ENCODE data around the gene CLCN3.
"Not testable (repeated sequence)": the region's sequence is repeated elsewhere in the genome, so short reads cannot be mapped to it uniquely, and the experiment has no call there.

The CLCN3 gene

DNA sequence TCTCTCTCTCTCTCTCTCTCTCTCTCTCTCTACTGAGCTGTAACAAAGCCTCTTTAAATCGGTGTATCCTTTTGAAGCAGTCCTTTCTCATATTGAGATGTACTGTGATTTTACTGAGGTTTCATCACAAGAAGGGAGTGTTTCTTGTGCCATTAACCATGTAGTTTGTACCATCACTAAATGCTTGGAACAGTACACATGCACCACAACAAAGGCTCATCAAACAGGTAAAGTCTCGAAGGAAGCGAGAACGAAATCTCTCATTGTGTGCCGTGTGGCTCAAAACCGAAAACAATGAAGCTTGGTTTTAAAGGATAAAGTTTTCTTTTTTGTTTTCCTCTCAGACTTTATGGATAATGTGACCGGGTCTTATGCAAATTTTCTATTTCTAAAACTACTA, 100.2 kb downstream of the CLCN3 start:
- no peak overlapping the region for H3K27ac ChIP-seq (ENCODE audit: low read length)
- H3K4me3 ChIP-seq (ENCODE audit: low read depth in 1 of 2, low read length in 2 of 2): no peak overlapping the region
- no peaks in the 10 kb centered on the region for H3K4me1 ChIP-seq (ENCODE audit: control insufficient read depth in 1 of 2, insufficient read depth in 2 of 2, low read length in 2 of 2)
- H3K9me3 ChIP-seq (ENCODE audit: control insufficient read depth in 1 of 2, low read length in 2 of 2): no peaks in the 10 kb centered on the region
- no peaks in the 10 kb centered on the region for H3K27me3 ChIP-seq (ENCODE audit: low read depth, low read length)
- H3K36me3 ChIP-seq (ENCODE audit: control insufficient read depth in 1 of 2, insufficient read depth in 2 of 2, low read length in 2 of 2): peaks cover 10 to 17% of the 10 kb centered on the region in 2 donors

GRCh38 chr4:169723207-169723965, 103.0 kb downstream of the CLCN3 start:
- Histone ChIP-seq H3K27me3 (ENCODE audit: low read depth, low read length) (no peaks in the 10 kb centered on the region), H3K4me1 (ENCODE audit: control insufficient read depth in 1 of 2, insufficient read depth in 2 of 2, low read length in 2 of 2) (no peaks in the 10 kb centered on the region), H3K36me3 (ENCODE audit: control insufficient read depth in 1 of 2, insufficient read depth in 2 of 2, low read length in 2 of 2) (peaks cover 10 to 14% of the 10 kb centered on the region in 2 donors), H3K4me3 (ENCODE audit: low read depth in 1 of 2, low read length in 2 of 2) (no peak overlapping the region), H3K9me3 (ENCODE audit: control insufficient read depth in 1 of 2, low read length in 2 of 2) (no peaks in the 10 kb centered on the region), H3K27ac (ENCODE audit: low read length) (no peak overlapping the region)

- Histone ChIP-seq H3K9me3 (ENCODE audit: control insufficient read depth in 1 of 2, low read length in 2 of 2) (no peaks in the 10 kb centered on the region), H3K4me3 (ENCODE audit: low read depth in 1 of 2, low read length in 2 of 2) (no peak overlapping the region), H3K36me3 (ENCODE audit: control insufficient read depth in 1 of 2, insufficient read depth in 2 of 2, low read length in 2 of 2) (peaks cover 10% of the 10 kb centered on the region in 2 donors), H3K27ac (ENCODE audit: low read length) (no peak overlapping the region), H3K27me3 (ENCODE audit: low read depth, low read length) (no peaks in the 10 kb centered on the region), H3K4me1 (ENCODE audit: control insufficient read depth in 1 of 2, insufficient read depth in 2 of 2, low read length in 2 of 2) (no peaks in the 10 kb centered on the region)
Measured at GRCh38 chr4:169724260-169724659, 103.9 kb downstream of the CLCN3 start.

GRCh38 chr4:169727616-169728015, 107.2 kb downstream of the CLCN3 start:
- Histone ChIP-seq H3K27me3 (ENCODE audit: low read depth, low read length) (no peaks in the 10 kb centered on the region), H3K4me3 (ENCODE audit: low read depth in 1 of 2, low read length in 2 of 2) (no peak overlapping the region), H3K36me3 (ENCODE audit: control insufficient read depth in 1 of 2, insufficient read depth in 2 of 2, low read length in 2 of 2) (peaks cover 9 to 14% of the 10 kb centered on the region in 2 donors), H3K9me3 (ENCODE audit: control insufficient read depth in 1 of 2, low read length in 2 of 2) (no peaks in the 10 kb centered on the region), H3K27ac (ENCODE audit: low read length) (no peak overlapping the region), H3K4me1 (ENCODE audit: control insufficient read depth in 1 of 2, insufficient read depth in 2 of 2, low read length in 2 of 2) (no peaks in the 10 kb centered on the region)

GRCh38 chr4:169730564-169730963, 110.2 kb downstream of the CLCN3 start:
- Histone ChIP-seq H3K4me3 (ENCODE audit: low read depth in 1 of 2, low read length in 2 of 2) (no peak overlapping the region), H3K4me1 (ENCODE audit: control insufficient read depth in 1 of 2, insufficient read depth in 2 of 2, low read length in 2 of 2) (no peaks in the 10 kb centered on the region), H3K36me3 (ENCODE audit: control insufficient read depth in 1 of 2, insufficient read depth in 2 of 2, low read length in 2 of 2) (peaks cover 16 to 18% of the 10 kb centered on the region in 2 donors), H3K27me3 (ENCODE audit: low read depth, low read length) (no peaks in the 10 kb centered on the region), H3K27ac (ENCODE audit: low read length) (no peak overlapping the region), H3K9me3 (ENCODE audit: control insufficient read depth in 1 of 2, low read length in 2 of 2) (no peaks in the 10 kb centered on the region)

- peaks cover 10 to 31% of the 10 kb centered on the region in 2 donors for H3K36me3 ChIP-seq (ENCODE audit: control insufficient read depth in 1 of 2, insufficient read depth in 2 of 2, low read length in 2 of 2)
- not testable (repeated sequence) for H3K27ac ChIP-seq (ENCODE audit: low read length); H3K27me3 ChIP-seq (ENCODE audit: low read depth, low read length); H3K4me3 ChIP-seq (ENCODE audit: low read depth in 1 of 2, low read length in 2 of 2); H3K9me3 ChIP-seq (ENCODE audit: control insufficient read depth in 1 of 2, low read length in 2 of 2); H3K4me1 ChIP-seq (ENCODE audit: control insufficient read depth in 1 of 2, insufficient read depth in 2 of 2, low read length in 2 of 2)
Measured at GRCh38 chr4:169738604-169739003, 118.2 kb downstream of the CLCN3 start.

DNA sequence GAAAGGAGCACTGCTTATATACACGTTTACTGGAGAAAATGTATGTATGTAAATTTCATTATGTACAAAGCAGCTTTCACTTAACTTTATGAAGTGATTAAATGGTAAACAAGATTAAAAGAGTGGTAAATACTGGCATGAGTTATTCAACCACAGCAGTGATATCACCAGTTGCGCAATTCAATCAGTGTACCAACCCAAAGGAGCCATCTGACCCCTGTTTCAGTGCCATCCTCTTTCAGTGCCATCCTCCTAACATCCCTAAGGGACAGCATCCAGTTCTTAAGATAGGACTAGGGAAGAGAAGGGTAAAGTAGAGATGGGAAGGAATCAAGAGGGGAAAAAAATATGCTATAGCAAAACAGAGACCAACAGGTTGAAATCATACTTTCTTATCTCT, 121.2 kb downstream of the CLCN3 start:
- Histone ChIP-seq H3K4me3 (ENCODE audit: low read depth in 1 of 2, low read length in 2 of 2) (no peak overlapping the region), H3K27me3 (ENCODE audit: low read depth, low read length) (no peaks in the 10 kb centered on the region), H3K4me1 (ENCODE audit: control insufficient read depth in 1 of 2, insufficient read depth in 2 of 2, low read length in 2 of 2) (no peaks in the 10 kb centered on the region), H3K27ac (ENCODE audit: low read length) (no peak overlapping the region), H3K36me3 (ENCODE audit: control insufficient read depth in 1 of 2, insufficient read depth in 2 of 2, low read length in 2 of 2) (peaks cover 6 to 31% of the 10 kb centered on the region in 2 donors), H3K9me3 (ENCODE audit: control insufficient read depth in 1 of 2, low read length in 2 of 2) (no peaks in the 10 kb centered on the region)

GRCh38 chr4:169744601-169745000, 124.2 kb downstream of the CLCN3 start:
- Histone ChIP-seq H3K4me3 (ENCODE audit: low read depth in 1 of 2, low read length in 2 of 2) (no peak overlapping the region), H3K27me3 (ENCODE audit: low read depth, low read length) (no peaks in the 10 kb centered on the region), H3K9me3 (ENCODE audit: control insufficient read depth in 1 of 2, low read length in 2 of 2) (no peaks in the 10 kb centered on the region), H3K27ac (ENCODE audit: low read length) (no peak overlapping the region), H3K36me3 (ENCODE audit: control insufficient read depth in 1 of 2, insufficient read depth in 2 of 2, low read length in 2 of 2) (peaks cover 7 to 38% of the 10 kb centered on the region in 2 donors), H3K4me1 (ENCODE audit: control insufficient read depth in 1 of 2, insufficient read depth in 2 of 2, low read length in 2 of 2) (no peaks in the 10 kb centered on the region)

DNA sequence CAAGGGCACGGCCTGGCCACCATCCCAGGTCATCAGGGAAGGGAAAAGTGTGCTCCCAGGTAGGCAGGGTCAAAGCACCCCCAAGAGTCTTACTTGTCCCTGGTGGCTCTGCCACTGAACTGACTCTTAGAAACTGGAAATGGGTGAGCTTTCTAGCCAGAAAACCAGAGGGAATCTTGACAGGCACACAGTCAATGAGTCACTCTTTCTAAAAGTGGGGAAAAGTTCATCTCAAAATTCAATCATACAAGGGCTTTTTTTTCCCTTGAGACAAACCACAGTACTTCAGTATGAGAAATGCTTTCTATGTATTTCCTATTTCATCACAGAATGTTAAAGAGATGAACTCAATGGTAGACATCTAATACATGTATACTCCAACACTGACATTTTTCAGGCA, 124.9 kb downstream of the CLCN3 start:
- no peaks in the 10 kb centered on the region for H3K4me1 ChIP-seq (ENCODE audit: control insufficient read depth in 1 of 2, insufficient read depth in 2 of 2, low read length in 2 of 2)
- no peaks in the 10 kb centered on the region for H3K9me3 ChIP-seq (ENCODE audit: control insufficient read depth in 1 of 2, low read length in 2 of 2)
- H3K27ac ChIP-seq (ENCODE audit: low read length): no peak overlapping the region
- H3K4me3 ChIP-seq (ENCODE audit: low read depth in 1 of 2, low read length in 2 of 2): no peak overlapping the region
- H3K27me3 ChIP-seq (ENCODE audit: low read depth, low read length): no peaks in the 10 kb centered on the region
- peaks cover 7 to 40% of the 10 kb centered on the region in 2 donors for H3K36me3 ChIP-seq (ENCODE audit: control insufficient read depth in 1 of 2, insufficient read depth in 2 of 2, low read length in 2 of 2)

DNA sequence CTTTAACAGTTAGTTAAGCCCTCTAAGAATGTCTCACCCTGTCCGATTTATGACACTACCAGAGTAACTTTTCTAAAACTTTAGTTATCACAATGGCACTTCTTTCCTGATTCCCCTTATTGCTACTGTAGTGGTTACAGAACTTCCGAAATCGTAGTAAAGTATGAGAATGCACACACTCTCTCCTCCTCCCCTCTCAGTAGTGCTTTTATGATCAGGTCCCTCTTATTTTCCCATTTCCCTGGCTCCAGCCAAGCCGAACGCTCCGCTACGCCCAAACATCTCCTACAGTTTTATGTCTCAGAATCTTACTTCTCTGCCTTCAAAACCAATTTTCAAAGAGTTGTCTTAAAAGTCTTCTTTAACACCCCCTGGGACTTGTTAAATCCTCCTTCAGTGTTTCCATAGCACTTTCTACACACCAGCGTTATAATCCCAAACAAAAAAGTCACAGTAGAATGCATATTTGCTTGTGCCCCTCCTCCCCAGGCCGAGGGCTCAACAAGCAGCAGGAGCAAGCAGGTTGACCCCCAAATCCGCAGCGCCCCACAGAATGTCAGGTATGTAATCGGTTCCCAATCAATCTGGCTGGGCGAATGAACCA, 136.7 kb downstream of the CLCN3 start:
- Histone ChIP-seq H3K36me3 (ENCODE audit: control insufficient read depth in 1 of 2, insufficient read depth in 2 of 2, low read length in 2 of 2) (no peaks in the 10 kb centered on the region), H3K9me3 (ENCODE audit: control insufficient read depth in 1 of 2, low read length in 2 of 2) (no peaks in the 10 kb centered on the region), H3K27me3 (ENCODE audit: low read depth, low read length) (no peaks in the 10 kb centered on the region), H3K4me3 (ENCODE audit: low read depth in 1 of 2, low read length in 2 of 2) (peak overlapping the region; percentile 69 to 94), H3K27ac (ENCODE audit: low read length) (peak overlapping the region; percentile 58), H3K4me1 (ENCODE audit: control insufficient read depth in 1 of 2, insufficient read depth in 2 of 2, low read length in 2 of 2) (peaks cover 11 to 13% of the 10 kb centered on the region in 2 donors)

DNA sequence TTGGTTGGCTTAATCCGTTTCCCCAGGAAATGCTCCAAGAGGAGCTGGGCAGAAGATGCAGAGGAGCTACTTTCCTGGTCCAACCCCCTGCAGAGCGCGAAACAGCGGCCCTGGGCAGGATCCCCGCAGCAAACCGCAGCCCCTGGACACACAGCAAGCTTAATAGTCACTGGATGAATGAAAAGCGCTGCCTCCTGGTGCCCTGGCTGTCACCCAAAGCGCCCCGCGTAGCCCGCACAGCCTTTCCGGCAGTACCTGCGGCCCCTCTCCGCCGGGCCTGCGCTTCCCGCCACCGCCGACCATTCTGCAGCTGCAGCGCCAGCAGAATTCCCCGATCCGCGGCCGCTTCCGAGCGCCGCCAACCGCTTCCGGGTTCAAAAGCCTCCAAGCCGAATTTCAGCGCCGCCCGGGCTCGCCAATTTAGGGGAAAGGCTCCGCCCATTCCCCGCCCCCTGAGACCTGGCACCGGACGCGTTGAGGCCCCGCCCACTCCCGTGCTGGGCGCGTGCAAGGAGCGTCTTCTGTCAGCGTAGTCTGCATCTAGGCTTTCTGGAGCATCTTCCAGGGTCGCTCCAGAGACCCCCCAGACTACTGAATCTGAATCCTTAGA, 137.3 kb downstream of the CLCN3 start, which contains the start of gene HPF1:
TSS of gene HPF1 (minus strand) at position 370 of the 610 bp plus-strand sequence. CDS start at position 303, 67 bp downstream.
- Histone ChIP-seq H3K27ac (ENCODE audit: low read length) (peak within 1 kb of the TSS; percentile 58), H3K27me3 (ENCODE audit: low read depth, low read length) (no peaks in the 10 kb centered on the region), H3K36me3 (ENCODE audit: control insufficient read depth in 1 of 2, insufficient read depth in 2 of 2, low read length in 2 of 2) (no peaks in the 10 kb centered on the region), H3K4me3 (ENCODE audit: low read depth in 1 of 2, low read length in 2 of 2) (peak within 1 kb of the TSS; percentile 69 to 94), H3K4me1 (ENCODE audit: control insufficient read depth in 1 of 2, insufficient read depth in 2 of 2, low read length in 2 of 2) (peaks cover 11 to 13% of the 10 kb centered on the region in 2 donors), H3K9me3 (ENCODE audit: control insufficient read depth in 1 of 2, low read length in 2 of 2) (no peaks in the 10 kb centered on the region)
